Measurements from ENCODE around the gene NANP. TPM values are rescaled to one million over a fixed set of nuclear protein-coding genes. Genes with fewer than 3 reads are reported as not detected.

The NANP gene, protein sequence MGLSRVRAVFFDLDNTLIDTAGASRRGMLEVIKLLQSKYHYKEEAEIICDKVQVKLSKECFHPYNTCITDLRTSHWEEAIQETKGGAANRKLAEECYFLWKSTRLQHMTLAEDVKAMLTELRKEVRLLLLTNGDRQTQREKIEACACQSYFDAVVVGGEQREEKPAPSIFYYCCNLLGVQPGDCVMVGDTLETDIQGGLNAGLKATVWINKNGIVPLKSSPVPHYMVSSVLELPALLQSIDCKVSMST
- total RNA-seq (2022; extraction: Qiagen RNA extraction) = 6.0 to 9.7 TPM (median 7.6 TPM) in 5 replicates

GRCh38 chr20:25623736-25624499, at the start of gene NANP:
Gene NANP, minus strand, starts transcription at chr20:25624014. Its CDS starts 66 bp downstream, at chr20:25623948.

GRCh38 chr20:25584905-25585704, 38.7 kb downstream of the NANP start, which contains the start of gene NINL:
Gene NINL, minus strand, starts transcription at chr20:25585531. Its CDS starts 58,944 bp downstream, at chr20:25526587.

Other genes with a start within 250 kb of the NANP start
- 109 to 160 TPM (median 149 TPM) in 5 replicates for gene ABHD12, start 233.2 kb downstream of the NANP start, total RNA-seq (2022; extraction: Qiagen RNA extraction)
- 29.1 to 38.4 TPM (median 36.5 TPM) in 5 replicates for gene GINS1, start 216.3 kb downstream of the NANP start, total RNA-seq (2022; extraction: Qiagen RNA extraction)
- gene NINL, start 38.5 kb downstream of the NANP start, total RNA-seq (2022; extraction: Qiagen RNA extraction) = 11.4 to 15.4 TPM (median 14.7 TPM) in 5 replicates
- 16.4 to 23.3 TPM (median 18.6 TPM) in 5 replicates for gene ZNF337, start 72.8 kb upstream of the NANP start, total RNA-seq (2022; extraction: Qiagen RNA extraction)